H1 (cell line): ENCODE results near the gene SIX3. TPM values are rescaled to one million over a fixed set of nuclear protein-coding genes. Genes with fewer than 3 reads are reported as not detected.
A peak's percentile ranks its signal among the peaks of the same experiment; 100 is the strongest.

Experiments used
- ASH2L ChIP-seq: fragments of 200-600, 300-600 bp; sonication (generic); IDR thresholded peaks from one replicate; pipeline ENCODE4 v1.7.1; 2017; ENCODE audit warnings: low read length
- CREB1 ChIP-seq: IDR thresholded peaks from 2 replicates; pipeline ENCODE4 v1.6.1; 2012; ENCODE audit warnings: inconsistent platforms
- EZH2 ChIP-seq: fragments of 200-600 bp; sonication (generic); IDR thresholded peaks from 2 replicates; pipeline ENCODE4 v1.7.1; 2012; ENCODE audit warnings: low read depth, mild to moderate bottlenecking, moderate library complexity, low read length, inconsistent platforms; ENCODE audit not compliant: severe bottlenecking
- KDM1A ChIP-seq: fragments of 200-600, 300-600 bp; sonication (generic); IDR thresholded peaks from 2 replicates; pipeline ENCODE4 v1.7.1; 2016; ENCODE audit warnings: mild to moderate bottlenecking, low read length, borderline replicate concordance
- SP1 ChIP-seq: IDR thresholded peaks from 2 replicates; pipeline ENCODE4 v1.6.1; 2011; ENCODE audit warnings: low read depth, low read length
- polyA plus RNA-seq, 7 experiments: library from polyadenylated mRNA; depleted of rRNA in 3 of 7; stranded (reverse) in 5 of 7; unstranded in 2 of 7; fragments of >200 nt in 5 of 7; fragments of 200-250 nt in 2 of 7; gene quantifications; 1 replicate in 5 of 7; 2 replicates in 1 of 7; 4 replicates in 1 of 7; pipeline versions ENCODE4 v1.2.1 to v1.2.3, GENCODE V29; 2011 to 2013; ENCODE audit warnings: missing spikeins in 2 of 7, mixed read lengths in 2 of 7
- total RNA-seq: library from RNA; stranded (reverse); fragmentation: NEBNext Ultra II Directional; extraction: Animal tissue kit (Norgen Biotek cat#: 25700); gene quantifications from 2 replicates; pipeline ENCODE4 v1.2.1, GENCODE V29; 2021
- TF ChIP-seq, protein P1 (sequence below): fragments of 300-600 bp; sonication (generic); IDR thresholded peaks from 2 replicates; pipeline ENCODE4 v1.7.1; 2012; ENCODE audit warnings: low read length, moderate library complexity, mild to moderate bottlenecking, inconsistent platforms; ENCODE audit not compliant: insufficient replicate concordance

Gene SIX3
- total and polyA plus RNA-seq, 2 of the 8 experiments (the other 6 are each of a cell fraction or from before 2014, with no cell fraction given) = 0.02 to 0.19 TPM

DNA sequence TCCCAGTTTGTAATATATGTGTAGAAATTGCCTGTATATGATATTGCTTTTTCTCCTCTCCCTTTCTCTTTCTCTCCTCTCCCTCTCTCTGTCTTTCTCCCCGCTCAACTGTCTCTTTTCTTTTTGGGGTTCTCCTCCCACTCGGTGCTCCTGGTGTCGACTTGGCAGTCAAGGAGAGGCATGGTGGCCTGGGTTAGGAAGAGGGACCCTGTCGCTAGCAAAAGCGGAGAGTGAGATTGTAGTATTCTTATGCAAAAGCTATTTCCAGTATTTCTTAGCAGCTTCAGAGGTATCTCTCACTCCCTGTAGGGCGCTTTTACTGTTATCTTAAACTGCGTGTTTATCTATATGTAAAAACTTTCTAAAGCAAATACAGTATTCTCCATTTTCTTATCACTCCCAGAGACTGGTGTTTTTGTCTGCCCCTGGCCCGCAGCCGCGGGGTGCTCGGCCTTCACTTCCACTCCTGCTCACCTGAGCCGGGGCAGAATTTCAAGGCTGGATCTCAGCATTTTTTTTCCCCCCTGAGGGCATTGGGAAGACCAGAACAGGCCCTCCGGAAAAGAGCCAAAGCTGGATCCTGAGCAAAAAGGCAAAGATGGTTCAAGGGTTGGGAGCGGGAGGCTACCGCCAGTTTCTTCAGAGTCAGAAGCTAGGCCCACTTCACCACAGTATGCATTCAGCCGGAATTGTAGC lies 4.3 kb downstream of the SIX3 start (continued):
- TF ChIP-seq, protein P1, sequence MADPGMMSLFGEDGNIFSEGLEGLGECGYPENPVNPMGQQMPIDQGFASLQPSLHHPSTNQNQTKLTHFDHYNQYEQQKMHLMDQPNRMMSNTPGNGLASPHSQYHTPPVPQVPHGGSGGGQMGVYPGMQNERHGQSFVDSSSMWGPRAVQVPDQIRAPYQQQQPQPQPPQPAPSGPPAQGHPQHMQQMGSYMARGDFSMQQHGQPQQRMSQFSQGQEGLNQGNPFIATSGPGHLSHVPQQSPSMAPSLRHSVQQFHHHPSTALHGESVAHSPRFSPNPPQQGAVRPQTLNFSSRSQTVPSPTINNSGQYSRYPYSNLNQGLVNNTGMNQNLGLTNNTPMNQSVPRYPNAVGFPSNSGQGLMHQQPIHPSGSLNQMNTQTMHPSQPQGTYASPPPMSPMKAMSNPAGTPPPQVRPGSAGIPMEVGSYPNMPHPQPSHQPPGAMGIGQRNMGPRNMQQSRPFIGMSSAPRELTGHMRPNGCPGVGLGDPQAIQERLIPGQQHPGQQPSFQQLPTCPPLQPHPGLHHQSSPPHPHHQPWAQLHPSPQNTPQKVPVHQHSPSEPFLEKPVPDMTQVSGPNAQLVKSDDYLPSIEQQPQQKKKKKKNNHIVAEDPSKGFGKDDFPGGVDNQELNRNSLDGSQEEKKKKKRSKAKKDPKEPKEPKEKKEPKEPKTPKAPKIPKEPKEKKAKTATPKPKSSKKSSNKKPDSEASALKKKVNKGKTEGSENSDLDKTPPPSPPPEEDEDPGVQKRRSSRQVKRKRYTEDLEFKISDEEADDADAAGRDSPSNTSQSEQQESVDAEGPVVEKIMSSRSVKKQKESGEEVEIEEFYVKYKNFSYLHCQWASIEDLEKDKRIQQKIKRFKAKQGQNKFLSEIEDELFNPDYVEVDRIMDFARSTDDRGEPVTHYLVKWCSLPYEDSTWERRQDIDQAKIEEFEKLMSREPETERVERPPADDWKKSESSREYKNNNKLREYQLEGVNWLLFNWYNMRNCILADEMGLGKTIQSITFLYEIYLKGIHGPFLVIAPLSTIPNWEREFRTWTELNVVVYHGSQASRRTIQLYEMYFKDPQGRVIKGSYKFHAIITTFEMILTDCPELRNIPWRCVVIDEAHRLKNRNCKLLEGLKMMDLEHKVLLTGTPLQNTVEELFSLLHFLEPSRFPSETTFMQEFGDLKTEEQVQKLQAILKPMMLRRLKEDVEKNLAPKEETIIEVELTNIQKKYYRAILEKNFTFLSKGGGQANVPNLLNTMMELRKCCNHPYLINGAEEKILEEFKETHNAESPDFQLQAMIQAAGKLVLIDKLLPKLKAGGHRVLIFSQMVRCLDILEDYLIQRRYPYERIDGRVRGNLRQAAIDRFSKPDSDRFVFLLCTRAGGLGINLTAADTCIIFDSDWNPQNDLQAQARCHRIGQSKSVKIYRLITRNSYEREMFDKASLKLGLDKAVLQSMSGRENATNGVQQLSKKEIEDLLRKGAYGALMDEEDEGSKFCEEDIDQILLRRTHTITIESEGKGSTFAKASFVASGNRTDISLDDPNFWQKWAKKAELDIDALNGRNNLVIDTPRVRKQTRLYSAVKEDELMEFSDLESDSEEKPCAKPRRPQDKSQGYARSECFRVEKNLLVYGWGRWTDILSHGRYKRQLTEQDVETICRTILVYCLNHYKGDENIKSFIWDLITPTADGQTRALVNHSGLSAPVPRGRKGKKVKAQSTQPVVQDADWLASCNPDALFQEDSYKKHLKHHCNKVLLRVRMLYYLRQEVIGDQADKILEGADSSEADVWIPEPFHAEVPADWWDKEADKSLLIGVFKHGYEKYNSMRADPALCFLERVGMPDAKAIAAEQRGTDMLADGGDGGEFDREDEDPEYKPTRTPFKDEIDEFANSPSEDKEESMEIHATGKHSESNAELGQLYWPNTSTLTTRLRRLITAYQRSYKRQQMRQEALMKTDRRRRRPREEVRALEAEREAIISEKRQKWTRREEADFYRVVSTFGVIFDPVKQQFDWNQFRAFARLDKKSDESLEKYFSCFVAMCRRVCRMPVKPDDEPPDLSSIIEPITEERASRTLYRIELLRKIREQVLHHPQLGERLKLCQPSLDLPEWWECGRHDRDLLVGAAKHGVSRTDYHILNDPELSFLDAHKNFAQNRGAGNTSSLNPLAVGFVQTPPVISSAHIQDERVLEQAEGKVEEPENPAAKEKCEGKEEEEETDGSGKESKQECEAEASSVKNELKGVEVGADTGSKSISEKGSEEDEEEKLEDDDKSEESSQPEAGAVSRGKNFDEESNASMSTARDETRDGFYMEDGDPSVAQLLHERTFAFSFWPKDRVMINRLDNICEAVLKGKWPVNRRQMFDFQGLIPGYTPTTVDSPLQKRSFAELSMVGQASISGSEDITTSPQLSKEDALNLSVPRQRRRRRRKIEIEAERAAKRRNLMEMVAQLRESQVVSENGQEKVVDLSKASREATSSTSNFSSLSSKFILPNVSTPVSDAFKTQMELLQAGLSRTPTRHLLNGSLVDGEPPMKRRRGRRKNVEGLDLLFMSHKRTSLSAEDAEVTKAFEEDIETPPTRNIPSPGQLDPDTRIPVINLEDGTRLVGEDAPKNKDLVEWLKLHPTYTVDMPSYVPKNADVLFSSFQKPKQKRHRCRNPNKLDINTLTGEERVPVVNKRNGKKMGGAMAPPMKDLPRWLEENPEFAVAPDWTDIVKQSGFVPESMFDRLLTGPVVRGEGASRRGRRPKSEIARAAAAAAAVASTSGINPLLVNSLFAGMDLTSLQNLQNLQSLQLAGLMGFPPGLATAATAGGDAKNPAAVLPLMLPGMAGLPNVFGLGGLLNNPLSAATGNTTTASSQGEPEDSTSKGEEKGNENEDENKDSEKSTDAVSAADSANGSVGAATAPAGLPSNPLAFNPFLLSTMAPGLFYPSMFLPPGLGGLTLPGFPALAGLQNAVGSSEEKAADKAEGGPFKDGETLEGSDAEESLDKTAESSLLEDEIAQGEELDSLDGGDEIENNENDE = peak; percentile 24
- TF ChIP-seq EZH2 = peak; percentile 37
- peak; percentile 48 for TF ChIP-seq ASH2L
- peak; percentile 93 for TF ChIP-seq SP1
- TF ChIP-seq CREB1 = no peak
- 0 out of 2 replicates have a peak, but pooled peaks have one; percentile 17 for TF ChIP-seq KDM1A
